Lower leg skin (tissue), 3 donors: Measurements from ENCODE around the gene PAQR7.

Experiments used
- CTCF ChIP-seq, 3 donors: fragments of 450-650 bp; IDR thresholded peaks; one replicate each; pipeline ENCODE4 v1.5.1; 2016; ENCODE audit warnings: antibody characterized with exemption in 3 of 3, mild to moderate bottlenecking in 3 of 3, moderate library complexity in 2 of 3
- POLR2A ChIP-seq, 2 donors: fragments of 450-650 bp; IDR thresholded peaks; one replicate each; pipeline ENCODE4 v1.6.1; 2016 to 2017; ENCODE audit warnings: antibody characterized with exemption in 2 of 2, mild to moderate bottlenecking in 1 of 2, moderate library complexity in 1 of 2

GRCh38 chr1:25891606-25892005 is 16.1 kb upstream of the PAQR7 start:
- TF ChIP-seq CTCF (IDR thresholded peaks at IDR 0.05) (no peak), POLR2A (IDR thresholded peaks at IDR 0.05) (no peak)
